Measurements from ENCODE around the gene RALGAPA1. TPM values are rescaled to one million over a fixed set of nuclear protein-coding genes. Genes with fewer than 3 reads are reported as not detected.

The RALGAPA1 gene
- total and polyA plus RNA-seq, 4 donors, result 4.6 to 38.7 (median 13.4) TPM

DNA sequence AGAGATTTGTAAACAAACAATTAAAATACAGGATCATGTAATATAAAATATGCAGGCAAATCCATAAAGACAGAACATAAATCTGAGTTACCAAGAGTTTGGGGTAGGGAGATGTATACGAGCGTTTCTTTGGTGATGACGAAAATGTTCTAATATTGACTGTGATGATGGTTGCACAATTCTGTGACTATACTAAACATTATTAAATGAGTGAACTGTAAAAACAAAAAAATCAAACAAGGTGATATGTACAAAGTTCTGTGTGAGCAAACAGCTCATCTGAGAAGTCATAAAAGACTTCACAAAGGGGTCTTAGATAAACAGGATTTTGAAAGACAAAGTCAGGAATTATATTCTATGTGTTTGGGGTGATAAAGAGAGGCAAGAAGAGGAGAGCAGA is 147.2 kb downstream of the RALGAPA1 start:
- no peak for TF ChIP-seq RAD21 (IDR thresholded peaks at IDR 0.05)
- no peak for TF ChIP-seq HNF4A (conservative IDR thresholded peaks at IDR 0.05)
- TF ChIP-seq, protein P1, sequence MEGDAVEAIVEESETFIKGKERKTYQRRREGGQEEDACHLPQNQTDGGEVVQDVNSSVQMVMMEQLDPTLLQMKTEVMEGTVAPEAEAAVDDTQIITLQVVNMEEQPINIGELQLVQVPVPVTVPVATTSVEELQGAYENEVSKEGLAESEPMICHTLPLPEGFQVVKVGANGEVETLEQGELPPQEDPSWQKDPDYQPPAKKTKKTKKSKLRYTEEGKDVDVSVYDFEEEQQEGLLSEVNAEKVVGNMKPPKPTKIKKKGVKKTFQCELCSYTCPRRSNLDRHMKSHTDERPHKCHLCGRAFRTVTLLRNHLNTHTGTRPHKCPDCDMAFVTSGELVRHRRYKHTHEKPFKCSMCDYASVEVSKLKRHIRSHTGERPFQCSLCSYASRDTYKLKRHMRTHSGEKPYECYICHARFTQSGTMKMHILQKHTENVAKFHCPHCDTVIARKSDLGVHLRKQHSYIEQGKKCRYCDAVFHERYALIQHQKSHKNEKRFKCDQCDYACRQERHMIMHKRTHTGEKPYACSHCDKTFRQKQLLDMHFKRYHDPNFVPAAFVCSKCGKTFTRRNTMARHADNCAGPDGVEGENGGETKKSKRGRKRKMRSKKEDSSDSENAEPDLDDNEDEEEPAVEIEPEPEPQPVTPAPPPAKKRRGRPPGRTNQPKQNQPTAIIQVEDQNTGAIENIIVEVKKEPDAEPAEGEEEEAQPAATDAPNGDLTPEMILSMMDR (IDR thresholded peaks at IDR 0.05; ENCODE audit: low read depth, low read length, missing input control), result no peak
- TF ChIP-seq ZBTB33 (IDR thresholded peaks at IDR 0.05), result no peak
- TF ChIP-seq, protein P2, sequence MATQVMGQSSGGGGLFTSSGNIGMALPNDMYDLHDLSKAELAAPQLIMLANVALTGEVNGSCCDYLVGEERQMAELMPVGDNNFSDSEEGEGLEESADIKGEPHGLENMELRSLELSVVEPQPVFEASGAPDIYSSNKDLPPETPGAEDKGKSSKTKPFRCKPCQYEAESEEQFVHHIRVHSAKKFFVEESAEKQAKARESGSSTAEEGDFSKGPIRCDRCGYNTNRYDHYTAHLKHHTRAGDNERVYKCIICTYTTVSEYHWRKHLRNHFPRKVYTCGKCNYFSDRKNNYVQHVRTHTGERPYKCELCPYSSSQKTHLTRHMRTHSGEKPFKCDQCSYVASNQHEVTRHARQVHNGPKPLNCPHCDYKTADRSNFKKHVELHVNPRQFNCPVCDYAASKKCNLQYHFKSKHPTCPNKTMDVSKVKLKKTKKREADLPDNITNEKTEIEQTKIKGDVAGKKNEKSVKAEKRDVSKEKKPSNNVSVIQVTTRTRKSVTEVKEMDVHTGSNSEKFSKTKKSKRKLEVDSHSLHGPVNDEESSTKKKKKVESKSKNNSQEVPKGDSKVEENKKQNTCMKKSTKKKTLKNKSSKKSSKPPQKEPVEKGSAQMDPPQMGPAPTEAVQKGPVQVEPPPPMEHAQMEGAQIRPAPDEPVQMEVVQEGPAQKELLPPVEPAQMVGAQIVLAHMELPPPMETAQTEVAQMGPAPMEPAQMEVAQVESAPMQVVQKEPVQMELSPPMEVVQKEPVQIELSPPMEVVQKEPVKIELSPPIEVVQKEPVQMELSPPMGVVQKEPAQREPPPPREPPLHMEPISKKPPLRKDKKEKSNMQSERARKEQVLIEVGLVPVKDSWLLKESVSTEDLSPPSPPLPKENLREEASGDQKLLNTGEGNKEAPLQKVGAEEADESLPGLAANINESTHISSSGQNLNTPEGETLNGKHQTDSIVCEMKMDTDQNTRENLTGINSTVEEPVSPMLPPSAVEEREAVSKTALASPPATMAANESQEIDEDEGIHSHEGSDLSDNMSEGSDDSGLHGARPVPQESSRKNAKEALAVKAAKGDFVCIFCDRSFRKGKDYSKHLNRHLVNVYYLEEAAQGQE (IDR thresholded peaks at IDR 0.05), result no peak
- TF ChIP-seq JUND (IDR thresholded peaks at IDR 0.05), result no peak
- no peak for TF ChIP-seq FOXA1 (IDR thresholded peaks at IDR 0.05)
- TF ChIP-seq ATF3 (IDR thresholded peaks at IDR 0.05), result no peak
- TF ChIP-seq RXRA (IDR thresholded peaks at IDR 0.05), result no peak
- TF ChIP-seq EGR1 (IDR thresholded peaks at IDR 0.05; ENCODE audit: low read depth in 2 of 2), result no peak
- no peak for TF ChIP-seq HNF4G (IDR thresholded peaks at IDR 0.05)
- TF ChIP-seq, protein P3, sequence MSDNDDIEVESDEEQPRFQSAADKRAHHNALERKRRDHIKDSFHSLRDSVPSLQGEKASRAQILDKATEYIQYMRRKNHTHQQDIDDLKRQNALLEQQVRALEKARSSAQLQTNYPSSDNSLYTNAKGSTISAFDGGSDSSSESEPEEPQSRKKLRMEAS (IDR thresholded peaks at IDR 0.05), result no peak
- no peak for TF ChIP-seq TAF1 (conservative IDR thresholded peaks at IDR 0.05)
- no peak for TF ChIP-seq GABPA (IDR thresholded peaks at IDR 0.05 in 1 of 2, conservative IDR thresholded peaks at IDR 0.05 in 1 of 2)
- TF ChIP-seq YY1 (IDR thresholded peaks at IDR 0.05), result no peak
- TF ChIP-seq FOXA2 (IDR thresholded peaks at IDR 0.05), result no peak
- TF ChIP-seq NR2F2 (IDR thresholded peaks at IDR 0.05), result no peak
- TF ChIP-seq SP1 (IDR thresholded peaks at IDR 0.05), result no peak

More for the DNA sequence above, 147.2 kb downstream of the RALGAPA1 start:
- no peak overlapping the region for H3K9ac ChIP-seq (ENCODE audit: low read depth in 1 of 2, low read length in 2 of 2)
- no peak overlapping the region for H3K27ac ChIP-seq (ENCODE audit: low read depth in 1 of 2, low read length in 2 of 2)
- no peaks in the 10 kb centered on the region for H3K27me3 ChIP-seq (ENCODE audit: control insufficient read depth in 4 of 4, insufficient read depth in 4 of 4, low read length in 3 of 4)
- no peaks in the 10 kb centered on the region for H3K4me1 ChIP-seq (ENCODE audit: control insufficient read depth in 4 of 4, insufficient read depth in 4 of 4, low read length in 3 of 4)
- H3K9me3 ChIP-seq (ENCODE audit: control insufficient read depth in 4 of 4, low read length in 3 of 4), result no peaks in the 10 kb centered on the region
- H3K36me3 ChIP-seq (ENCODE audit: control insufficient read depth in 4 of 4, insufficient read depth in 3 of 4, low read depth in 1 of 4, low read length in 3 of 4), result peaks cover 1 to 11% (median 8%) of the 10 kb centered on the region in 4 donors
- DNase-seq (ENCODE audit: low spot score), result no peak
- H3K4me3 ChIP-seq (ENCODE audit: low read depth in 1 of 3, low read length in 3 of 3), result no peak overlapping the region
- WGBS, result 87% methylated on average over 3 of the region's 3 CpGs
